Retina (tissue), 1 donor: ENCODE results near the gene DNAAF1.
"Not testable (repeated sequence)": the region's sequence is repeated elsewhere in the genome, so short reads cannot be mapped to it uniquely, and the experiment has no call there.

Experiments
- DNase-seq: peaks from one replicate; pipeline ENCODE4 v3.0.0-alpha.2; 2016

Gene DNAAF1

GRCh38 chr16:84186685-84187437, 41.8 kb downstream of the DNAAF1 start, which contains the start of gene TAF1C:
TSS of gene TAF1C (minus strand) at chr16:84187057. CDS start at chr16:84184988, 2,069 bp downstream.
- DNase-seq, result peak; percentile 96

GRCh38 chr16:84190731-84191388, 45.8 kb downstream of the DNAAF1 start, which contains the start of gene ADAD2:
TSS of gene ADAD2 (plus strand) at chr16:84191157. CDS start at chr16:84191231, 74 bp downstream.
- DNase-seq, result no peak

GRCh38 chr16:84191466-84191865, 46.4 kb downstream of the DNAAF1 start:
- no peak for DNase-seq

GRCh38 chr16:84193480-84193879, 48.4 kb downstream of the DNAAF1 start:
- DNase-seq, result no peak

GRCh38 chr16:84194018-84194417, 48.9 kb downstream of the DNAAF1 start:
- DNase-seq, result no peak

GRCh38 chr16:84194470-84195200, 49.5 kb downstream of the DNAAF1 start:
- DNase-seq, result peak; percentile 66

GRCh38 chr16:84195201-84196093, 50.3 kb downstream of the DNAAF1 start:
- DNase-seq, result no peak

GRCh38 chr16:84196101-84196500, 51.0 kb downstream of the DNAAF1 start:
- DNase-seq, result no peak

GRCh38 chr16:84196727-84197394, 51.8 kb downstream of the DNAAF1 start:
- no peak for DNase-seq

GRCh38 chr16:84197466-84198128, 52.5 kb downstream of the DNAAF1 start:
- DNase-seq, result no peak

GRCh38 chr16:84198401-84198800, 53.3 kb downstream of the DNAAF1 start:
- no peak for DNase-seq

- DNase-seq, result no peak
Measured at GRCh38 chr16:84199097-84199496, 54.0 kb downstream of the DNAAF1 start.

GRCh38 chr16:84199861-84200260, 54.8 kb downstream of the DNAAF1 start:
- DNase-seq, result no peak

- not testable (repeated sequence) for DNase-seq
Measured at GRCh38 chr16:84204551-84204950, 59.4 kb downstream of the DNAAF1 start.

- DNase-seq, result not testable (repeated sequence)
Measured at GRCh38 chr16:84205123-84205522, 60.0 kb downstream of the DNAAF1 start.

GRCh38 chr16:84205976-84206691, 61.0 kb downstream of the DNAAF1 start:
- no peak for DNase-seq

- DNase-seq, result no peak
Measured at GRCh38 chr16:84207251-84207650, 62.1 kb downstream of the DNAAF1 start.

GRCh38 chr16:84207879-84208278, 62.8 kb downstream of the DNAAF1 start:
- no peak for DNase-seq

- no peak for DNase-seq
Measured at GRCh38 chr16:84209989-84210388, 64.9 kb downstream of the DNAAF1 start.

- no peak for DNase-seq
Measured at GRCh38 chr16:84212154-84212553, 67.0 kb downstream of the DNAAF1 start.

GRCh38 chr16:84212631-84213030, 67.5 kb downstream of the DNAAF1 start:
- no peak for DNase-seq
